HG03521 (cell line): ENCODE results near the gene CCDC89.
A peak's percentile ranks its signal among the peaks of the same experiment; 100 is the strongest.
"Not testable (repeated sequence)": the region's sequence is repeated elsewhere in the genome, so short reads cannot be mapped to it uniquely, and the experiment has no call there.

Experiments
- ATAC-seq: cut with Tn5 transposase; IDR thresholded peaks from one replicate; pipeline ENCODE4 v1.9.1; 2021; ENCODE audit warnings: mild to moderate bottlenecking, moderate library complexity; ENCODE audit not compliant: unreplicated experiment

Gene CCDC89

DNA sequence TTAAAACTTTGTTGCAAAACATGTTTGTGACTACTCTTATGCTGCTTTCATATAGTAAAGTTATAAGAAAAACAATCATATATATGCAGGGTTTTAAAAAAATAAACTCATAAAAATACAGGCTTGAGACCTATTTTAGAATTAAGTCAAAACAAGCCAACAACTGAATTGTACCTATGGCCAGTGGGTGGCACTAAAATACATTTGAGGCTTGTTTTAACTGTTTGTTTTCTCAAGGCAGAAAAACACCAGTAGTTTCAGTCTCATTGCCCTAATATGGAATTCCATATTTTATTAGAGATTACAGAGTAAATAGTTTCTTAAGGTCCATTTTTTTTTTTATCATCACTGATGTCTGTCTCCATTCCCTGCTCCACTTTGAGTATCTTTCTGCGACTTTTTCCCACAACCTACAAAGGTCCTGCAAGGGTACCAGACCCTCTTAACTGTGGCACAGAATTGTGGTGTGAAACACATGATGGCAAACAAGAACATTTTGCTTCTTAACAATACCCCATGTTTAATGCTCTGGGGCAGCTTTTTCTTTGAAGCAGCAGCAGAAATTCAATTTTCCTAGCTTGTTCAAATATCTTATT is 8.5 kb upstream of the CCDC89 start:
- ATAC-seq, result no peak

- ATAC-seq, result no peak
Measured at GRCh38 chr11:85685125-85685819, 723 bp downstream of the CCDC89 start.

- ATAC-seq, result peak; percentile 88
Measured at GRCh38 chr11:85682330-85683305, 3.4 kb downstream of the CCDC89 start.

- ATAC-seq, result no peak
Measured at GRCh38 chr11:85680897-85681296, 5.1 kb downstream of the CCDC89 start.

DNA sequence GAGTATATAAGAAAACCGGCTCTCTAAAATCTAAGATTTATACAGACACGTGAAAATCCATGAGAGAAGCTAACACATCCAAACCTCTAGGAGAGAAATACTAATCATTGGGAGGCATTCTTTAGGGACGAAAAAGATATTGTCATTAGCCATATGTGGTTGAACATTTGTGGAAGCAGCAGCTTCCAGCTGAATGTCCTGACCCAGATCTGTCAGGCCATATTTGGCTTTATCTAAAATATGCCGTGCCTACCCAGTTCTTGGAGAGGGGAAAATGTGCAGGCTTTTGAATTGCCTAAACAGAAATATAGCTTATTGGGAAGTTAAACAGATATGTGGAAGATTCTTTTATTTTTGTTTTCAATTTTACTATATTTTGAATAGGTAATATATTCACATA is 6.4 kb downstream of the CCDC89 start:
- ATAC-seq, result no peak

DNA sequence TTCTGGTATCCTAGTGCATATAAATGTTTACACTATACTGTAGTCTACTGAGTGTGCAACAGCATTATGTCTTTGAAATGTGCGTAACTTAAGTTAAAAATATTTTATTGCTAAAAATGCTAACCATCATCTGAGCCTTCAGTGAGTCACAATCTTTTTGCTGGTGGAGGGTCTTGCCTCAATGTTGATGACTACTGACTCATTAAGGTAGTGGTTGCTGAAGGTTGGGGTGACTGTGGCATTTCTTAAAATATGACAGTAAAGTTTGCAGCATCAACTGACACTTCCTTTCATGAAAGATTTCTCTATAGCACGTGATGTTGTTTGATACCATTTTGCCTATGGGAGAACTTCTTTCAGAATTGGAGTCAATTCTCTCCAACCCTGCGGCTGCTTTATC is 12.6 kb downstream of the CCDC89 start:
- ATAC-seq, result no peak

- ATAC-seq, result no peak
Measured at GRCh38 chr11:85672105-85672902, 13.7 kb downstream of the CCDC89 start.

GRCh38 chr11:85670949-85671663 is 14.9 kb downstream of the CCDC89 start:
- ATAC-seq, result not testable (repeated sequence)

DNA sequence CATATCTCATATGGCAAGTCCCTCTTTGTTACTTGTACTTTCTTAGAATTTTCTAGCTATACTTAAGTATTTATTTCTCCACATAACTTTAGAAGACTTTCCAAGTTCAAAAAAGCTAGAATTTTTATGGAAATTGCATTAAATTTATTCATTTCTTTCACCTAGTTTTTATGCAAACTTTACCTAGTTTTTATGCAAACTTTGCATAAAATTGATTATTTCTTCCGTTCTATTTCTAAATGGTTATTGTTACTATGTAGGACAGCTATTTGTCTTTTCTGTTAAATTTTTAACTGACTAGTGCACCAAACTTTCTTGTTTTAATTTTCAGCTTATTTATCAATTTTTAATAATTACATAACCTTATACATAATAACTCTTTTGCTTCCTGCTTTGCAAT is 17.8 kb downstream of the CCDC89 start:
- ATAC-seq, result no peak

DNA sequence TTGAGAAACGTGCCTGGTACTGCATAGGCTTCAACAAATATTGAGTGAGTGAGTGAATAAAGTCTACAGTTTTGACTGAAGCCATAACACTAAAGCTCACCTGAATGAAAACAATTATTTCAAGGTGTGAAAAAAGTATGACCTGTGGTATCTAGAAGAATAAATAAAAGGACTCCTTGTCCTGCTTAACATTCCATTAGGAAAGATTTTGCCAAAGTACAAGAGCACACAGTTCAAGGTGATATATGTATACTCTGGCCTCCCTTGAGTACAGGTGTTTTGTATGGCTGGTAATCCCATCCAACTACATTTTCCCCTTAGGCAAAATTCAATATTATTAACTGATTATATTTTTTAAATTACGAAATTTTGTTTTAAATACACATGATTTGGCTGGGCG is 19.3 kb downstream of the CCDC89 start:
- ATAC-seq, result no peak

DNA sequence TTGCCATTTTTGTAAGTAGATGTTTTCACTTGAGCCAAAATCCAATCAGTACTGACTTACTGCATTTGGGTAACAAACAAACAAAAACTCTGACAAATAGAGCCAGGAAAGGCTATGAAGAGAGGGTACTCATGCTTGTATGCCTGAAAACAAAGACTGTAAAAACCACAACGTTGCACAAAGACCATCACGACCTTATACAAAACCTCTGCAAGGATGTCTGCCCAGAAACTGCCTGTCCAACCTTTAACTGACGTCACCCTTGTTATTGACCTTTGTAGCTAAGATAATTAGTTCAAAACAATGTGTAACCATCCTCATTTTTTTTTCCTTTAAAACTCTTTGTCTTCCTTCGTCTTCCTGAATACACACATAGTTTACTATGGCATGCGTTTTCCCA is 20.3 kb downstream of the CCDC89 start:
- no peak for ATAC-seq

GRCh38 chr11:85664615-85665481 is 21.1 kb downstream of the CCDC89 start, which contains the start of gene CREBZF:
Gene CREBZF, minus strand, starts transcription at chr11:85665129. Its CDS starts 254 bp downstream, at chr11:85664875.
- ATAC-seq, result peak; percentile 82

- ATAC-seq, result peak; percentile 72
Measured at GRCh38 chr11:85663753-85664614, 22.0 kb downstream of the CCDC89 start.

GRCh38 chr11:85663080-85663752 is 22.8 kb downstream of the CCDC89 start:
- no peak for ATAC-seq

- ATAC-seq, result no peak
Measured at GRCh38 chr11:85661972-85662664, 23.9 kb downstream of the CCDC89 start.

GRCh38 chr11:85658180-85658579 is 27.8 kb downstream of the CCDC89 start:
- ATAC-seq, result no peak

GRCh38 chr11:85656777-85657176 is 29.2 kb downstream of the CCDC89 start:
- no peak for ATAC-seq
